Lower lobe of right lung (tissue), 2 donors: ENCODE results near the gene MLXIPL. TPM values are rescaled to one million over a fixed set of nuclear protein-coding genes. Genes with fewer than 3 reads are reported as not detected.
A peak's percentile ranks its signal among the peaks of the same experiment; 100 is the strongest.
"Not testable (repeated sequence)": the region's sequence is repeated elsewhere in the genome, so short reads cannot be mapped to it uniquely, and the experiment has no call there.

Experiments
- ATAC-seq, 2 donors: fragments of 200-7000 bp; cut with Tn5 transposase; one replicate each; pipeline ENCODE4 v1.9.1; 2020 to 2022; ENCODE audit warnings: mild to moderate bottlenecking in 2 of 2, moderate library complexity in 2 of 2
- DNase-seq: peaks from one replicate; pipeline ENCODE4 v3.0.0-alpha.2; 2020
- H3K27ac ChIP-seq: fragments of 200-600 bp; one replicate; pipeline ENCODE4 v1.8.0; 2022
- H3K27me3 ChIP-seq: fragments of 200-600 bp; one replicate; pipeline ENCODE4 v1.8.0; 2022; ENCODE audit warnings: low read depth
- H3K36me3 ChIP-seq: fragments of 200-600 bp; one replicate; pipeline ENCODE4 v1.8.0; 2022; ENCODE audit warnings: mild to moderate bottlenecking
- H3K4me1 ChIP-seq: fragments of 200-600 bp; one replicate; pipeline ENCODE4 v1.8.0; 2022
- H3K4me3 ChIP-seq: fragments of 200-600 bp; one replicate; pipeline ENCODE4 v1.8.0; 2022; ENCODE audit warnings: mild to moderate bottlenecking
- H3K9me3 ChIP-seq: fragments of 200-600 bp; one replicate; pipeline ENCODE4 v1.8.0; 2022
- CTCF ChIP-seq: fragments of 200-600 bp; IDR thresholded peaks from one replicate; pipeline ENCODE4 v1.8.0; 2022; ENCODE audit warnings: antibody characterized with exemption, mild to moderate bottlenecking
- intact Hi-C: fragments of 100-400 bp; cut with DNase I; formaldehyde crosslinking; loops from one replicate; pipeline ENCODE4 v1.11.0; 2022
- total RNA-seq: library from RNA; stranded (reverse); fragmentation: NEBNext Ultra II Directional; extraction: Animal tissue kit (Norgen Biotek cat#: 25700); gene quantifications from one replicate; pipeline ENCODE4 v1.2.1, GENCODE V29; 2021
- donor health status: DM: no; HTN: yes; CAD: no; lungs with severe emphysema.

Gene MLXIPL
- total RNA-seq, 1 donor from 2014 or later, result 10.7 TPM

- no peak for ATAC-seq
- Histone ChIP-seq H3K4me3 (no peak overlapping the region), H3K36me3 (no peaks in the 10 kb centered on the region), H3K4me1 (peaks cover 42% of the 10 kb centered on the region), H3K9me3 (no peaks in the 10 kb centered on the region), H3K27ac (no peak overlapping the region), H3K27me3 (no peaks in the 10 kb centered on the region)
- intact Hi-C loops, result no loop called here
- no peak for TF ChIP-seq CTCF
- peak; percentile 34 for DNase-seq
Observed at GRCh38 chr7:73582664-73583202, 41.6 kb downstream of the MLXIPL start.

GRCh38 chr7:73581006-73581405 is 43.3 kb downstream of the MLXIPL start:
- DNase-seq, result peak; percentile 13
- intact Hi-C loops, H3K4me3 ChIP-seq, H3K36me3 ChIP-seq, H3K27me3 ChIP-seq, ATAC-seq, H3K27ac ChIP-seq, H3K9me3 ChIP-seq: not testable (repeated sequence)
- peaks cover 45% of the 10 kb centered on the region for H3K4me1 ChIP-seq

- Histone ChIP-seq H3K27me3 (no peaks in the 10 kb centered on the region), H3K4me1 (peaks cover 45% of the 10 kb centered on the region), H3K9me3 (no peaks in the 10 kb centered on the region), H3K4me3 (peak within 1 kb of the TSS; percentile 86), H3K36me3 (peaks cover 29% of the 10 kb centered on the region), H3K27ac (peak within 1 kb of the TSS; percentile 90)
- peak; percentile 97 to 98 for ATAC-seq
- intact Hi-C loops, result no loop called here
- TF ChIP-seq CTCF, result no peak
- DNase-seq, result peak; percentile 99
Observed at GRCh38 chr7:73578342-73579128, 45.8 kb downstream of the MLXIPL start, which contains the start of gene TBL2. TBL2 (minus strand) TSS chr7:73578579; CDS start chr7:73578549, 30 bp downstream.

GRCh38 chr7:73577627-73578341 is 46.5 kb downstream of the MLXIPL start:
- DNase-seq (peak; percentile 43), ATAC-seq (peak; percentile 33 to 54)
- Histone ChIP-seq H3K4me1 (peaks cover 43% of the 10 kb centered on the region), H3K4me3 (peak overlapping the region; percentile 86), H3K36me3 (peaks cover 37% of the 10 kb centered on the region), H3K27me3 (no peaks in the 10 kb centered on the region), H3K27ac (peak overlapping the region; percentile 90), H3K9me3 (no peaks in the 10 kb centered on the region)
- TF ChIP-seq CTCF, result no peak
- intact Hi-C loops, result no loop called here

GRCh38 chr7:73573791-73574190 is 50.5 kb downstream of the MLXIPL start:
- Histone ChIP-seq H3K27ac (no peak overlapping the region), H3K27me3 (no peaks in the 10 kb centered on the region), H3K9me3 (no peaks in the 10 kb centered on the region), H3K36me3 (peaks cover 77% of the 10 kb centered on the region), H3K4me1 (peaks cover 18% of the 10 kb centered on the region), H3K4me3 (no peak overlapping the region)
- DNase-seq, result peak; percentile 17
- ATAC-seq, result no peak
- no peak for TF ChIP-seq CTCF
- intact Hi-C loops, result no loop called here
